ENCODE results near the gene GTF2H2C. TPM values are rescaled to one million over a fixed set of nuclear protein-coding genes. Genes with fewer than 3 reads are reported as not detected.
A peak's percentile ranks its signal among the peaks of the same experiment; 100 is the strongest.
"Not testable (repeated sequence)": the region's sequence is repeated elsewhere in the genome, so short reads cannot be mapped to it uniquely, and the experiment has no call there.

Gene GTF2H2C
- polyA plus RNA-seq, 4 donors = 5.7 to 61.2 (median 16.0) TPM

DNA sequence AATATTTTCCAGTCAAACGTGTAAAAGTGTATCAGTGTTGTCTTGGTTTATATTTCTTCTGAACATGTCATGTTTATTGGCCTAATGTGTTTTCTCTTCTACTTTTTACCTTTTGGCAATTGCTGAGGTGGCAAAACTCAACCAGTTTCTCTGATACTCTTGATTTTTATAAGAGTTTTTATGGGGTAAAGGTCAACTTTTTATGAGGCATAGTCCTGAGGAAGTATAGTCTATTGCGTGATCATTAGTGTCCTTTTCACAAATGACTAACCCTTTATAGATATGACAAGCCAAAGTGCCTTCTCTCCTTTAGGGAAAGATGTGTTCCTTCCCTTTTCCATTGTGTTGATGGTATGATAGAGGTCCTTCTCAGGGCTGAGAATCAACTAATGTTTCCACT, 34.5 kb upstream of the GTF2H2C start:
- H3K27ac ChIP-seq (ENCODE audit: low read depth in 1 of 3, low read length in 2 of 3) = peak overlapping the region in 2 of 3 donors; percentile 37 to 86
- H3K4me3 ChIP-seq (ENCODE audit: low read depth in 1 of 3, low read length in 3 of 3) = no peak overlapping the region
- H3K27me3 ChIP-seq (ENCODE audit: control insufficient read depth in 3 of 3, insufficient read depth in 3 of 3, low read length in 3 of 3) = no peaks in the 10 kb centered on the region
- FAIRE-seq = no peak
- peaks cover 0 to 39% (median 2%) of the 10 kb centered on the region in 3 donors for H3K36me3 ChIP-seq (ENCODE audit: control insufficient read depth in 3 of 3, insufficient read depth in 2 of 3, low read depth in 1 of 3, low read length in 3 of 3)
- no peaks in the 10 kb centered on the region for H3K9me3 ChIP-seq (ENCODE audit: control insufficient read depth in 2 of 2, insufficient read depth in 1 of 2, low read depth in 1 of 2, low read length in 1 of 2)
- DNase-seq = peak; percentile 79 to 83
- 25 to 55% (median 38%) methylated on average over 2 of the region's 2 CpGs for WGBS, 3 donors
- peaks cover 6 to 50% (median 10%) of the 10 kb centered on the region in 3 donors for H3K4me1 ChIP-seq (ENCODE audit: control insufficient read depth in 3 of 3, insufficient read depth in 2 of 3, low read depth in 1 of 3, low read length in 2 of 3)

DNA sequence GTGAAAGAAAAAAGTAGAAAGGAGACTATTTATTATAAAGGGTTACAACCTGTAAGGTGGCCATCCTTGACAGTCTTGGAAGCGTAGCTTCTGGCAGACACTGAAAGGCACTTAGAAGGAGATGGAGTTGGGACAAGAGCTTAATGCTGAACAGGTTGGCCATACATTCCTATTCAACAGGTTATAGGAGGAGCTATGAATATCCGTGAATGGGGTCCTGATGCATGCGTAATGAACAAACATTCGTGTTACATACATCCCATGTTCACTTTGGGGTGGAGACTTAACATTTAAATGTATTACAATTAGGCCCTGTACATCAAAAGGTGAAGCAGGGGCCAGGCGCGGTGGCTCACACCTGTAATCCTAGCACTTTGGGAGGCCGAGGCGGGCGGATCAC, 33.3 kb upstream of the GTF2H2C start:
- 94 to 97% (median 95%) methylated on average over 9 of the region's 9 CpGs for WGBS, 3 donors
- Histone ChIP-seq H3K4me1 (ENCODE audit: control insufficient read depth in 3 of 3, insufficient read depth in 2 of 3, low read depth in 1 of 3, low read length in 2 of 3) (peaks cover 6 to 53% (median 12%) of the 10 kb centered on the region in 3 donors), H3K4me3 (ENCODE audit: low read depth in 1 of 3, low read length in 3 of 3) (no peak overlapping the region), H3K9me3 (ENCODE audit: control insufficient read depth in 2 of 2, insufficient read depth in 1 of 2, low read depth in 1 of 2, low read length in 1 of 2) (no peaks in the 10 kb centered on the region), H3K27me3 (ENCODE audit: control insufficient read depth in 3 of 3, insufficient read depth in 3 of 3, low read length in 3 of 3) (no peaks in the 10 kb centered on the region), H3K36me3 (ENCODE audit: control insufficient read depth in 3 of 3, insufficient read depth in 2 of 3, low read depth in 1 of 3, low read length in 3 of 3) (peaks cover 0 to 41% (median 2%) of the 10 kb centered on the region in 3 donors), H3K27ac (ENCODE audit: low read depth in 1 of 3, low read length in 2 of 3) (peak overlapping the region in 1 of 3 donors; percentile 86)
- peak in 1 of 2 donors; percentile 4 for DNase-seq
- no peak for FAIRE-seq

DNA sequence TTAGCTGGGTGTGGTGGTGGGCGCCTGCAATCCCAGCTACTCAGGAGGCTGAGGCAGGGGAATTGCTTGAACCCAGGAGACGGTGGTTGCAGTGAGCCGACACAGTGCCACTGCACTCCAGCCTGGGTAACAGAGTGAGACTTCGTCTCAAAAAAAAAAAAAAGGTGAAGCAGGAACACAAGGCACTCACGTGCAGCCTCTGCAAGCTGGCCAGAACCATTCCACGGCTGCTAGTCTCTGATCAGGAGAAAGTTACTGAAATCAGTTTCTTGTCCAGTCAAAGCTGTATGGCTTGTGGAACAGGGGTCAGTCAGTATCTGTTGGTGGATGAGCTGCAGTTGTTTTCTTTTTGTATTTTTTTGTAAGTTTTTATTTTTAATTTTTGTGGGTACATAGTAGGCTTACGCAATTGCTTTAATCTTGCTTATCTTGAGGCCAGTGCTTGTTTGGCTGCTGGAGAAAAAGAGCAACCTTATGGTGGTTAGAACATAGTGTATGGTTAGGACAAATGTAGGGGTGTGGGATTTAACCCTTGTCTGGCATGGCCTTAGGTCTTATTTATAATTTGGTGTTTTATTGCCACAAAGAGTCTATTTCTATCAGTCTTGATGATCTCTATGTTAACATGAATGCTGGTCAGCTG, 32.7 kb upstream of the GTF2H2C start:
- H3K27me3 ChIP-seq (ENCODE audit: control insufficient read depth in 3 of 3, insufficient read depth in 3 of 3, low read length in 3 of 3) = no peaks in the 10 kb centered on the region
- H3K36me3 ChIP-seq (ENCODE audit: control insufficient read depth in 3 of 3, insufficient read depth in 2 of 3, low read depth in 1 of 3, low read length in 3 of 3) = peaks cover 0 to 43% (median 4%) of the 10 kb centered on the region in 3 donors
- peaks cover 6 to 54% (median 12%) of the 10 kb centered on the region in 3 donors for H3K4me1 ChIP-seq (ENCODE audit: control insufficient read depth in 3 of 3, insufficient read depth in 2 of 3, low read depth in 1 of 3, low read length in 2 of 3)
- WGBS, 3 donors = 80 to 85% (median 84%) methylated on average over 7 of the region's 7 CpGs
- no peaks in the 10 kb centered on the region for H3K9me3 ChIP-seq (ENCODE audit: control insufficient read depth in 2 of 2, insufficient read depth in 1 of 2, low read depth in 1 of 2, low read length in 1 of 2)
- no peak overlapping the region for H3K4me3 ChIP-seq (ENCODE audit: low read depth in 1 of 3, low read length in 3 of 3)
- peak overlapping the region in 1 of 3 donors; percentile 70 for H3K27ac ChIP-seq (ENCODE audit: low read depth in 1 of 3, low read length in 2 of 3)
- peak in 1 of 2 donors; percentile 24 for DNase-seq
- no peak for FAIRE-seq

DNA sequence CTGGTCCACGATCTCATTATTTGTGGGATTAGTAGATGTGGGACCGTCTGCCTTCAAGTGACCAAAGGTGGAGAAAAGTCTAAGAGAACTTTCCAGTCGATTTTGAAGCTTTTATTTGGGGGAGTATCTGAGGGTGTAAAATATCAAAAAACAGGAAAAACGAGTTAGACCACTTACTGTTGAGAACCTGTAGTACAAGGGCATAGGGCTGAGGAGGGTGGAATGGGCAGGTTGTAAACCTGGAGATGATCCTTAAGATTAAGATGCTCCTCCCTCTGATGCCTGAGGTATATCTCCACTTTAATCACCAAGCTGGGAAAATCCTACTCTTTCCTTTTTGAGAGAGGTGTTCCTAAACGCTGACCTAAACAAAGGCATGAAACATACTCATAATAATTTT, 32.0 kb upstream of the GTF2H2C start:
- no peaks in the 10 kb centered on the region for H3K9me3 ChIP-seq (ENCODE audit: control insufficient read depth in 2 of 2, insufficient read depth in 1 of 2, low read depth in 1 of 2, low read length in 1 of 2)
- WGBS, 3 donors = 35 to 61% (median 44%) methylated on average over 5 of the region's 5 CpGs
- peaks cover 6 to 54% (median 12%) of the 10 kb centered on the region in 3 donors for H3K4me1 ChIP-seq (ENCODE audit: control insufficient read depth in 3 of 3, insufficient read depth in 2 of 3, low read depth in 1 of 3, low read length in 2 of 3)
- peaks cover 0 to 41% (median 4%) of the 10 kb centered on the region in 3 donors for H3K36me3 ChIP-seq (ENCODE audit: control insufficient read depth in 3 of 3, insufficient read depth in 2 of 3, low read depth in 1 of 3, low read length in 3 of 3)
- FAIRE-seq (no peak), DNase-seq (peak; percentile 49 to 75)
- peak overlapping the region in 1 of 3 donors; percentile 70 for H3K27ac ChIP-seq (ENCODE audit: low read depth in 1 of 3, low read length in 2 of 3)
- H3K27me3 ChIP-seq (ENCODE audit: control insufficient read depth in 3 of 3, insufficient read depth in 3 of 3, low read length in 3 of 3) = no peaks in the 10 kb centered on the region
- no peak overlapping the region for H3K4me3 ChIP-seq (ENCODE audit: low read depth in 1 of 3, low read length in 3 of 3)

DNA sequence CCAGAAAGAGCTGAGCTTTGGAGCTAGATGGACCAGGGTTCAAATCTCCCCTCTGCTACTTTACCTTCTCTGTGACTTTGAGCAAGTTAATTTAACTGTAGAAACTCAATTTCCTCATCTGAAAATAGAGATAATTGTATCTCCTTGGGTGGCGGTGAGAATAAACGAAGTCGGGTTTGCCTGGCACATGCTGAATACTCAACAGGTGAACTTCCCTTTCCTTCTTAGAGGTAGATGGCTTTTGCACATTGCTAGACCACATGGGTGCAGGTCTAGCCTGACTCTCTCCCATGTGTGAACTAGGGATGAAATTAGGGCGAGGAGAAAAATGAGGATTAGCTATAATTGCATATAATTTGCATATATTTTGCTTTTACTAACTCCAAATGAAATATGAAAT, 31.4 kb upstream of the GTF2H2C start:
- DNase-seq (no peak), FAIRE-seq (no peak)
- no peaks in the 10 kb centered on the region for H3K27me3 ChIP-seq (ENCODE audit: control insufficient read depth in 3 of 3, insufficient read depth in 3 of 3, low read length in 3 of 3)
- 87 to 91% (median 87%) methylated on average over 4 of the region's 4 CpGs for WGBS, 3 donors
- H3K9me3 ChIP-seq (ENCODE audit: control insufficient read depth in 2 of 2, insufficient read depth in 1 of 2, low read depth in 1 of 2, low read length in 1 of 2) = no peaks in the 10 kb centered on the region
- H3K4me1 ChIP-seq (ENCODE audit: control insufficient read depth in 3 of 3, insufficient read depth in 2 of 3, low read depth in 1 of 3, low read length in 2 of 3) = peaks cover 6 to 54% (median 12%) of the 10 kb centered on the region in 3 donors
- H3K4me3 ChIP-seq (ENCODE audit: low read depth in 1 of 3, low read length in 3 of 3) = no peak overlapping the region
- H3K36me3 ChIP-seq (ENCODE audit: control insufficient read depth in 3 of 3, insufficient read depth in 2 of 3, low read depth in 1 of 3, low read length in 3 of 3) = peaks cover 0 to 39% (median 4%) of the 10 kb centered on the region in 3 donors
- no peak overlapping the region for H3K27ac ChIP-seq (ENCODE audit: low read depth in 1 of 3, low read length in 2 of 3)

DNA sequence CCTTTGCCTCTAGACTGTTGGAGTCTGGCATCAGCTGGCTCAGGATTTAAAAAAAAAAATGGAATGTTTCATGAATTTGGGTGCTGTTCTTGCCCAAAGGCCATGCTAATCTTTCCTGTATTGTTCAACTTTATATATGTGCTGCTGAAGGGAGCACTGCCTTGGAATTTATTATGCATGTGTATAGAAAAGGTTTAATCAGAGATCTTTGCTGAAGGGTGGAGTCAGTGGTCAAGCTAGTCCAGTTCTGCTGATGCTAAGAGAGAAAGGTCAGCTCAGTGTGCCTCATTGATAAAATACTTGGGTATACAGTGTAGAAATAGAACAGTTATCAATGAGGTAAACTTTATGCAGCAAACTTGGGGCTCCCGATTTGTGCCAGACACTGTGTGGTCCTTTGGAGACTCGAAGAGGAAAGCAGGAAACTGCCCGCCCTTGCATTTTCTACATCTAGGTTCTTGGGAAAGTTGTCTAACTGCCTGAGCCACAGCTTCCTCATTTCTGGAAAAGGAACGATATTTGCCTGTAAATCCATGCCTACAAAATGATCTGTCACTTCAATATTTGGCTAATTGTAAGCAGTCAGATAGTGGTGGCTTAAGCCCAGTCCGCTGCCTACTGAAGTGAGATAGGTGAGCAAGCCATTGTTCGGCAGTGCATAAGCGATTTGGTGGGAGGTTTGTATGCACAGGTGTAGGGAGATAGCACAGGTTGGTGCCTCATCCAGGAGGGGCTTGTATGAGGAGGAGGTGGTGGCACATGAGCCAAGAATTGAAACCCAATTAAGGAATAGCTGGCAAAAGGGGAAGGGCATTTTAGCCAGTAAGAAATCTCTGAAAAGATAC, 29.2 kb upstream of the GTF2H2C start:
- Histone ChIP-seq H3K4me1 (ENCODE audit: control insufficient read depth in 3 of 3, insufficient read depth in 2 of 3, low read depth in 1 of 3, low read length in 2 of 3) (peaks cover 6 to 44% (median 12%) of the 10 kb centered on the region in 3 donors), H3K4me3 (ENCODE audit: low read depth in 1 of 3, low read length in 3 of 3) (no peak overlapping the region), H3K36me3 (ENCODE audit: control insufficient read depth in 3 of 3, insufficient read depth in 2 of 3, low read depth in 1 of 3, low read length in 3 of 3) (peaks cover 0 to 28% (median 4%) of the 10 kb centered on the region in 3 donors), H3K27ac (ENCODE audit: low read depth in 1 of 3, low read length in 2 of 3) (peak overlapping the region in 1 of 3 donors; percentile 54), H3K27me3 (ENCODE audit: control insufficient read depth in 3 of 3, insufficient read depth in 3 of 3, low read length in 3 of 3) (no peaks in the 10 kb centered on the region), H3K9me3 (ENCODE audit: control insufficient read depth in 2 of 2, insufficient read depth in 1 of 2, low read depth in 1 of 2, low read length in 1 of 2) (no peaks in the 10 kb centered on the region)
- DNase-seq (peak in 1 of 2 donors; percentile 19), FAIRE-seq (no peak)
- WGBS, 3 donors = 52 to 66% (median 56%) methylated on average over 7 of the region's 7 CpGs

DNA sequence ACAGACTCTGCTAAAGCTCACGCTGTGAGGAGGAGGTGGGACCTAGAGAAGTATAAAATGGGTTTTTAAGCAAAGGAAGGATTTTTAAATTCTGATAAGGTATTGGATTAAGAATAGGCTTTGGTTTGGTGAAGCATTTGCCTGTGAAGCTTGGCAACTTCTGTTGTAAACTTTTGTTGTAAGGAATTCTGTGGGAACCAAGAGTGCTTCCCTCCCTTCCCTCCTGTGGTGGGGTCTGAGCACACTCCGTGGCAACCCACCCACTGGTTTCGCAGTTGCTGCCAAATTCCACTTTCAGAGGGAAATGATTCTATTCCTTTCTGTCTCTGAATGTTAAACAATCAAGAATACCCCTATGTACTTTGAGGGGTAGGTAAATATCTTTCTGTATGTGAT, 28.6 kb upstream of the GTF2H2C start:
- WGBS, 3 donors = 53 to 76% (median 70%) methylated on average over 3 of the region's 3 CpGs
- no peak for FAIRE-seq
- DNase-seq = no peak

DNA sequence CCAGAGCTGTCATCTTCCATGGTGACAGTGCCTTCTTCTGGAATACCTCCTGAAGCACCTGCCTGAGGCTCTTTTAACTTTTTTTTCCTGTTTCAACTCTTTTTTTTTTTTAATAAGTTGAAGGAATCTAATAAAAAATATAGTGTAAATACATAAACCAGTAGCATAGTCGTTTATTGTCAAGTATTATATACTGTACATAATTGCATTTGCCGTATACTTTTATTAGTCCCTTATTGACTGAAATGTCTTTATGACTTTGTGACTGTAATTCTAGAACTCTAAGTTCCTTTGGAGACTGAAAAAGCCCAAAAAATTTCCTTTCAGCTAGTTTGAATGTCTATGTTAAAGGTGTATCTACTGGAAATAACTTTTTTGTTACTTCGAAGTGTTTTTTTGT, 22.1 kb upstream of the GTF2H2C start:
- DNase-seq; H3K27me3 ChIP-seq (ENCODE audit: control insufficient read depth in 3 of 3, insufficient read depth in 3 of 3, low read length in 3 of 3); H3K36me3 ChIP-seq (ENCODE audit: control insufficient read depth in 3 of 3, insufficient read depth in 2 of 3, low read depth in 1 of 3, low read length in 3 of 3); FAIRE-seq; H3K4me1 ChIP-seq (ENCODE audit: control insufficient read depth in 3 of 3, insufficient read depth in 2 of 3, low read depth in 1 of 3, low read length in 2 of 3); H3K4me3 ChIP-seq (ENCODE audit: low read depth in 1 of 3, low read length in 3 of 3); H3K27ac ChIP-seq (ENCODE audit: low read depth in 1 of 3, low read length in 2 of 3); H3K9me3 ChIP-seq (ENCODE audit: control insufficient read depth in 2 of 2, insufficient read depth in 1 of 2, low read depth in 1 of 2, low read length in 1 of 2): not testable (repeated sequence)
- WGBS, 3 donors = 44 to 79% (median 56%) methylated on average over 3 of the region's 3 CpGs

More for the DNA sequence above, 28.6 kb upstream of the GTF2H2C start:
- Histone ChIP-seq H3K4me1 (ENCODE audit: control insufficient read depth in 3 of 3, insufficient read depth in 2 of 3, low read depth in 1 of 3, low read length in 2 of 3) (peaks cover 6 to 39% (median 12%) of the 10 kb centered on the region in 3 donors), H3K27ac (ENCODE audit: low read depth in 1 of 3, low read length in 2 of 3) (peak overlapping the region in 1 of 3 donors; percentile 54), H3K27me3 (ENCODE audit: control insufficient read depth in 3 of 3, insufficient read depth in 3 of 3, low read length in 3 of 3) (no peaks in the 10 kb centered on the region), H3K36me3 (ENCODE audit: control insufficient read depth in 3 of 3, insufficient read depth in 2 of 3, low read depth in 1 of 3, low read length in 3 of 3) (peaks cover 0 to 24% (median 4%) of the 10 kb centered on the region in 3 donors), H3K4me3 (ENCODE audit: low read depth in 1 of 3, low read length in 3 of 3) (no peak overlapping the region), H3K9me3 (ENCODE audit: control insufficient read depth in 2 of 2, insufficient read depth in 1 of 2, low read depth in 1 of 2, low read length in 1 of 2) (no peaks in the 10 kb centered on the region)
